ENCODE results near the gene FZD2.
"Not testable (repeated sequence)": the region's sequence is repeated elsewhere in the genome, so short reads cannot be mapped to it uniquely, and the experiment has no call there.

The FZD2 gene

GRCh38 chr17:44556832-44557606 lies at the start of gene FZD2:
TSS of gene FZD2 (plus strand) at chr17:44557484. CDS start at chr17:44557689, 205 bp downstream.
- DNase-seq, result peak; percentile 93

DNA sequence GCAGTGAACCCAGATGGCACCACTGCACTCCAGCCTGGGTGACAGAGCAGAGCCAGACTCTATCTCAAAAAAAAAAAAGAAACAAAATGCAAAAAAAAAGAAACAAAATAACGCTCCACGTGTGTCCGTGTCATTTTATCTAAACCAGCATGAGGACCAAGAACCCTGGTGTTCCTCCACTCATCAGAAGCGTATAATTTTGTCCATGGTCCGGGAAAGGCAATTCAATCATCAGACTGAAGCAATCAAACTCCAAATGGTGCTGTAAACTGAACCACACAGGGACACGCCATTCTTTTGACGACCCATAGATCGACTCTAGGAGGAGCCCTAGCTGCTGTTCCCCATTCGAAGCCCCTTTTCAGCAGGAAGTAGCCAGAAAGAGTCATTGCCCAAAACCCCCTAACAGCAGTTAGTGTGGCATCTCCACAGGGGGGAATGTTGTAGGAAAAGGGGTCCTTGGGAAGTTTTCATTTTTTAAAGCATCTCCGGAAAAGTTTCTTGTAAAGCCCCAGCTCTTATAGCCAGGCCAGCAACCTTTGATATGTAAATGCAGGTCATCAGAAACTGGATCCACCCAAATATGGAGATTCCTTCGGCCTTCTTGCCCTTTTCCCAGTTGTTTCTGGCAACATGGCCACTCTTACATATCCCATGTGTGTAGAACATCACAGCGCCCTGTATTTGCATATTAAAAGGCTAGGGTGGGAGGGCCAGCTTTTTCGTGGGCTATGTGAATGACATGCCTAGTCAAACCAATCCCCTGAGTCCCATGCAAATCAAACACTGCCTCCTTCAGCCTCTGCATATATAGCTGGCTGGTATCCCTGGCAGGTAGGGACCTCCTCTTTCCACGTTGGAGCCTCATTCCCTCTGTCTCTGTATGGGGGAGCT lies 45.8 kb upstream of the FZD2 start:
- DNase-seq, result not testable (repeated sequence)

- peak; percentile 61 for DNase-seq
Measured at GRCh38 chr17:44518032-44518431, 39.3 kb upstream of the FZD2 start.

- DNase-seq, result peak; percentile 17
Measured at GRCh38 chr17:44522883-44523671, 34.2 kb upstream of the FZD2 start.

GRCh38 chr17:44523672-44523972 lies 33.7 kb upstream of the FZD2 start:
- no peak for DNase-seq

DNA sequence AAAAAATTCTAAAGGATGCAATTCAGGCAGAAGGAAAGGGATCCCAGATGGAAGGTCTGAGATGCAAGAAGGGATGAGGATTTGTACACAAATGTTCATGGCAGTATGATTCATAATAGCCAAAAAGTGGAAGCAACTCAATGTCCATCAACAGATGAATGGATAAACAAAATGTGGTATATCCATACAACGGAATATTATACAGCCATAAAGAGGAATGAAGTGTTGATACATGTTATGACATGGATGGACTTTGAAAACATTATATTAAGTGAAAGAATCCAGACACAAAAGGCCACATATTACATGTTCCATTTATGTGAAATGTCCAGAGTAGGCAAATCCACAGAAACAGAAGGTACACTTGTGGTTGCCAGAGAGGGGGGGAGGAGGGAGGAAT lies 30.2 kb upstream of the FZD2 start:
- no peak for DNase-seq

- DNase-seq, result no peak
Measured at GRCh38 chr17:44527954-44528353, 29.3 kb upstream of the FZD2 start.

DNA sequence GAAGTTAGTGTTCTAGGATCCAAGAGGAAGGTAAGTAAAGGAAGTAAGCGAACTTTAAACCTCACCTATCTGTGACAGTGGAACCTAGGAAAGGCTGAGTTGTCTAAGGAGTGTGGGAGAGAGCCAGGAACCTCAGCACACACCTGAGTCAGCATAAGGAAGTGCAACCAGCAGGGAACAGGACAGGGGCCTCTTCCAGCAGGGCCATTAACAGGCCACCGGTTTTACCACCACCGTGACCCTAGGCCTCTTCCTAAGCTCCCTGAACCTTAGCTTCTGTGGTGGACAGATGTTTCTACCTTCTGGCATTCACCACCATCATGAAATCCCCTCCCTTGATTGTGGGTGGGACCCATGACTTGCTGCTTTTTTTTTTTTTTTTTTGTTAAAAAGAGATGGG lies 27.4 kb upstream of the FZD2 start:
- no peak for DNase-seq

DNA sequence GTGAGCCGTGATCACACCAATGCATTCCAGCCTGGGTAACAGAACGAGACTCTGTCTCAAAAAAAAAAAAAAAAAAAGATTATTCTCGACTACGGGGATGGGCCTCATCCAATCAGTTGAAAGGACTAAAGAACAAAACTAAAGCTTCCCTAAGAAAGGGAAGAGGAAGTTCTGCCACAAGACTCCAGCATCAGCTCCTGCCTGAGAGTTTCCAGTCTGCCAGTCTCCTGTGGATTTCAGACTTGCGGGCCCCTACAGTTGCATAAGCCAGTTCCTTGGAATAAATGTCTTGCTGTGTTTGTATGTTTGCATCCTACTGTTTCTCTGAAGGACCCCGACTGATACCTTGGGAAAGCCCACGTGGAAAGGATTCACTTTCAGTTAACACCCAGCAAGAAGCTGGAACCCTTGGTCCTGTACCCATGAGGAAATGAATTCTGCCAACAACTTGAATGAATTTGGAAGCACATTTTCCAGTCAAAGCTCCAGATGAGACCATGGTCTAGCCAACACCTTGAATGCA lies 26.3 kb upstream of the FZD2 start:
- no peak for DNase-seq

- DNase-seq, result peak; percentile 50
Measured at GRCh38 chr17:44533533-44534246, 23.6 kb upstream of the FZD2 start.

DNA sequence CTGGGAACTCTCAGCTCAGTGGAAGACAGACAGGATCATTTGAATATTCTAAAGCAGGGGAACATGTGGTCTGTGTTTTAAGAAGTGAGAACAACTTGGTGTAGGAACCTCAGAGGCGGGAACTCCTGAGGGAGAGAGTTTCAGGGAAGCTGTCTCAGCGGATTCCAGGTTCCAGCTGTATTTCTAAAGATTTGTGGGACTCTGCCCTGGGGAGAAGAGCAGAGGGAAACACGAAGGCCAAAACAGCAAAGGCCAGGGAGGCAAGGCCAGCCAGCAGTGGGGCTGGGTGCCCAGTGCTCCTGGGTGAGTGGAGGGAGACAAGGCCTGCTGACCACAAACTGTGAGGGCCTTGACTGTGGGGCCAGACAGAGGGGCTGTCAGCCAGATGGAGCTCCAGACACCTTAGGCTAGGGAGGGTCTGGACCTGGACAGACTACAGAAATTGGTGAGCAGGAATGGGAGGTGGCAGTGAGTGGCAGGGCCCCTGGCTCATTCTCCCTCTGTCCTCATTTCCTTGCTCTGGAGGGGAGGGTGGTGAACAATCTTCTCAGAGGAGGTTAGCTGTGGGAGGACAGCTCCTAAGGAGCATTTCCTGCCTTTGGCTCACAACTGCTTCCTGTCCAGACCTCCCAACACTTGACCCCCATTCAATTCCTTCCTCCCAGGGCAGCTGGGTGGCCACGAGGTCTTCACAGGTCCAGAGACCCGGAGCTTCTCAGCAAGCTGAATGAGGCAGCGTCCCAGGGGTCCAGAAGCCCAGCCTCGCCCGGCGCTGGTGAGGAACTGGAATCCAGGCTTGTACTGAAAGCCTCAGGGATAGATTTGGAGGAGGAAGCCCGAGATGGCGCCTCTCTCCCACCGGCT lies 21.0 kb upstream of the FZD2 start:
- peak; percentile 13 for DNase-seq

GRCh38 chr17:44537922-44538321 lies 19.4 kb upstream of the FZD2 start:
- not testable (repeated sequence) for DNase-seq

- no peak for DNase-seq
Measured at GRCh38 chr17:44539673-44540072, 17.6 kb upstream of the FZD2 start.

DNA sequence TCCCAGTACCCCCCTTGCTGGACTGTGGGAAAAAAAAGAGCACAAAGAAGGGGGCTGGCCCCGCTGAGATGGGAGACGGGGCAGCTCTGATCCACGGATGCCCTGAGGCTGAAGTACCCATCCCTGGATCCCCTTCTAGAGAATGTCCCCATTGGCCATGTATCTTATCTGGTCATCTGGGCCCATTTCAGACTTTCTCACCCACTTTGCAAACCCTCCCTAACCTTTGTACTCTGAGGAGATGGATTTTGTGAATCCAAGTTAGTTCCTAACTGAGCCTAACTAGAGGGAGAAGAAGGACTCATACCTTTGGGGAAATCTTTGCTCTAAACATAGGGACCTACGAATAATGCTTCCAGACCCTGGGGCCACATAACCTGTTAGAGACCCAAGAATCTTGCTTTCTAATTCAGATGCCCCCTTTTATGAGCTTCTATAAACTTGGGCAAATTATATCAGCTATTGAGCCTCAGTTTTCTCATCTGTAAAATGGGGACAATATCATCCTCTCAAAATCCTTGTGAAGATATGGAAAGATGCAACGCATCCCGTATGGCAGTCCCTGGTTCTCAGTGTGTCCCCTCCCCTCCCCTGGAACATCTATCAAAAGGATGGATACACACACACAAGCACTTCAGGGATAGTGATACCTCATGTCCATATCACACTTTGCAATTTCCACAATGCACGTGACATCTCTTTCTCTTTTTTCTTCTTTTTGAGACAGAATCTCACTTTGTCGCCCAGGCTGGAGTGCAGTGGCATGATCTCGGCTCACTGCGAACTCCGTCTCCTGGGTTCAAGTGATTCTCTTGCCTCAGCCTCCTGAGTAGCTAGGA lies 16.8 kb upstream of the FZD2 start:
- no peak for DNase-seq

GRCh38 chr17:44541884-44542581 lies 15.3 kb upstream of the FZD2 start:
- DNase-seq, result no peak

DNA sequence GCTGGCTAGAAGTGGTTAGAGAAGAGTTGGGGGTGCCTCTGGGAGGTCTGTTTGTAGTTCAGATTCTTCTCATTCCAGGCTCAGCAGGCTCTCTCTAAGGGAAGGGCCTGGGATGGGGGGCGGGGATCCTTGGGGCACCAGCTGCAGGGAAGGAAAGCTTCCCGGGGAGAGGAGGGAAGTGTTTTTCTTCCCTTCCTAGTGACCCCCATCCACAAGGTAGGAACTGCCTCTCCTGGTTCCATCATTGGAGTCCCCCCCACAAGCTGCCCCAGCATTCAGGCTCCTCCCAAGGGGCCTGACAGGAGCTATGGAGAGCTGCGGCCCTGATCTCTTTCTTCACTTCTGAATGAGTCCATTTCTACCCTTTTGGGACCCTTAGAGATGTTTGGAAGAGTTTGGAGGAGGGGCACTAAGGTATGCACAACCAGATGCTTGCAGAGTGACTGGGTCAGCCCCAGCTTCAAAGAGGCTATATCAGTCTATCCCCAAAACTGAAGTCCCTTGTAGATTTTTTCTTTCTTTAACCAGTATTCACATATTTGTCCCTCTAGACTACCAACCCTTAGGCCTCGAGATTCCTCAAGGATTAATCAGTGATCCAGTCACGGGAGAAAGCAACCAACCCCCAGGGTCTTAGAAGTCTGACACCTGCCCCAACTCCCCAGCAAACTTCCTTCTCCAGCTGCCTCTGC lies 13.9 kb upstream of the FZD2 start:
- peak; percentile 82 for DNase-seq

GRCh38 chr17:44543905-44544523 lies 13.3 kb upstream of the FZD2 start:
- no peak for DNase-seq

Measured in kidney glomerular epithelial cell (primary cell).